Measurements from ENCODE around the gene ING2.

DNA sequence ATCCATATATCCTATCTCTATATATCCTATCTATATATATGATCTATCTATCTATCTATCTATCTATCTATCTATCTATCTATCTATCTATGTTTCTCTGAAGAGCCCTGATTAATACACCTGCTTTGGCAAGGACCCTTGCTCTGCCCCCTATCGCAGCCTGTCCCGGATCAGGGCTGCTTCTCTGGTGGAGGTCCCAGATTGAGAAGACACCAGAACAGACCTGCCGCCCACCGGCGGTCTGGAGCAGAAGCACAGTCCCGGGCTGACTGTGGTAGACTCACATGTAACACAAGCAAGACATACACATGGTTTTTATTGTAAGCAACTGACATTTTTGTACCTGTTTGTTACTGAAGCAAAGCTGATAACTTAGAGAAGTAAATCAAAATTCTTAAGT, 52.8 kb downstream of the ING2 start:
- no peak for TF ChIP-seq EZH2 (IDR thresholded peaks at IDR 0.05; ENCODE audit: borderline replicate concordance, low read depth, low read length, poor library complexity, severe bottlenecking)
- TF ChIP-seq, protein P1, sequence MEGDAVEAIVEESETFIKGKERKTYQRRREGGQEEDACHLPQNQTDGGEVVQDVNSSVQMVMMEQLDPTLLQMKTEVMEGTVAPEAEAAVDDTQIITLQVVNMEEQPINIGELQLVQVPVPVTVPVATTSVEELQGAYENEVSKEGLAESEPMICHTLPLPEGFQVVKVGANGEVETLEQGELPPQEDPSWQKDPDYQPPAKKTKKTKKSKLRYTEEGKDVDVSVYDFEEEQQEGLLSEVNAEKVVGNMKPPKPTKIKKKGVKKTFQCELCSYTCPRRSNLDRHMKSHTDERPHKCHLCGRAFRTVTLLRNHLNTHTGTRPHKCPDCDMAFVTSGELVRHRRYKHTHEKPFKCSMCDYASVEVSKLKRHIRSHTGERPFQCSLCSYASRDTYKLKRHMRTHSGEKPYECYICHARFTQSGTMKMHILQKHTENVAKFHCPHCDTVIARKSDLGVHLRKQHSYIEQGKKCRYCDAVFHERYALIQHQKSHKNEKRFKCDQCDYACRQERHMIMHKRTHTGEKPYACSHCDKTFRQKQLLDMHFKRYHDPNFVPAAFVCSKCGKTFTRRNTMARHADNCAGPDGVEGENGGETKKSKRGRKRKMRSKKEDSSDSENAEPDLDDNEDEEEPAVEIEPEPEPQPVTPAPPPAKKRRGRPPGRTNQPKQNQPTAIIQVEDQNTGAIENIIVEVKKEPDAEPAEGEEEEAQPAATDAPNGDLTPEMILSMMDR (conservative IDR thresholded peaks at IDR 0.05; ENCODE audit: low read depth, low read length), result no peak
